Fibroblast of lung (primary cell): Measurements from ENCODE around the gene ZNF253.

Source experiments
- EZH2 ChIP-seq: IDR thresholded peaks from 2 replicates; pipeline ENCODE4 v1.5.1; 2012; ENCODE audit warnings: low read length, control low read depth, mild to moderate bottlenecking; ENCODE audit errors: missing control alignments
- TF ChIP-seq, protein P1 (sequence below), 2 donors: IDR thresholded peaks in 1 of 2; conservative IDR thresholded peaks in 1 of 2; 1 replicate in 1 of 2; 2 replicates in 1 of 2; pipeline ENCODE4 v1.5.1; 2011 to 2012; ENCODE audit warnings: low read length in 2 of 2, control low read depth in 1 of 2, inconsistent platforms in 1 of 2, low read depth in 1 of 2, mild to moderate bottlenecking in 1 of 2

DNA sequence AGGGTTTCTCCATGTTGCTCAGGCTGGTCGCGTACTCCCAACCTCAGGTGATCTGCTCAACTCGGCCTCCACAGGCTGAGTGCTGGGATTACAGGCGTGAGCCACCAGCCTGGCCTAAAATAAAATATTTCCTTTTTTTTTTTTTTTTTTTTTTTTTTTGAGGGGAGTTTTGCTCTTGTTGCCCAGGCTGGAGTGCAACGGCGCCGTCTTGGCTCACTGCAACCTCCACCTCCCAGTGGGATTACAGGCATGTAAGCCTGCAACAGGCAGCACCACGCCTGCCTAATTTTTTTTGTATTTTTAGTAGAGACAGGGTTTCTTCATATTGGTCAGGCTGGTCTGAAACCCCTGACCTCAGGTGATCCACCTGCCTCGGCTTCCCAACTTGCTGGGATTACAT is 49.0 kb upstream of the ZNF253 start:
- TF ChIP-seq, protein P1, sequence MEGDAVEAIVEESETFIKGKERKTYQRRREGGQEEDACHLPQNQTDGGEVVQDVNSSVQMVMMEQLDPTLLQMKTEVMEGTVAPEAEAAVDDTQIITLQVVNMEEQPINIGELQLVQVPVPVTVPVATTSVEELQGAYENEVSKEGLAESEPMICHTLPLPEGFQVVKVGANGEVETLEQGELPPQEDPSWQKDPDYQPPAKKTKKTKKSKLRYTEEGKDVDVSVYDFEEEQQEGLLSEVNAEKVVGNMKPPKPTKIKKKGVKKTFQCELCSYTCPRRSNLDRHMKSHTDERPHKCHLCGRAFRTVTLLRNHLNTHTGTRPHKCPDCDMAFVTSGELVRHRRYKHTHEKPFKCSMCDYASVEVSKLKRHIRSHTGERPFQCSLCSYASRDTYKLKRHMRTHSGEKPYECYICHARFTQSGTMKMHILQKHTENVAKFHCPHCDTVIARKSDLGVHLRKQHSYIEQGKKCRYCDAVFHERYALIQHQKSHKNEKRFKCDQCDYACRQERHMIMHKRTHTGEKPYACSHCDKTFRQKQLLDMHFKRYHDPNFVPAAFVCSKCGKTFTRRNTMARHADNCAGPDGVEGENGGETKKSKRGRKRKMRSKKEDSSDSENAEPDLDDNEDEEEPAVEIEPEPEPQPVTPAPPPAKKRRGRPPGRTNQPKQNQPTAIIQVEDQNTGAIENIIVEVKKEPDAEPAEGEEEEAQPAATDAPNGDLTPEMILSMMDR (conservative IDR thresholded peaks at IDR 0.05 in 1 of 2, IDR thresholded peaks at IDR 0.05 in 1 of 2; ENCODE audit: low read depth in 1 of 2, low read length in 2 of 2) = no peak
- TF ChIP-seq EZH2 = no peak
